ENCODE results near the gene TMEM145.

Gene TMEM145

GRCh38 chr19:42278452-42279154, 34.5 kb upstream of the TMEM145 start:
- H3K27ac ChIP-seq (ENCODE audit: low read depth, low read length) = no peak overlapping the region
- peaks cover 19% of the 10 kb centered on the region for H3K79me2 ChIP-seq (ENCODE audit: control insufficient read depth, insufficient read depth, low read length, unreplicated experiment)
- H3K4me3 ChIP-seq (ENCODE audit: low read depth, low read length) = no peak overlapping the region; the same call in 1 of the 2 replicates

GRCh38 chr19:42279155-42279901, 33.8 kb upstream of the TMEM145 start:
- Histone ChIP-seq H3K79me2 (ENCODE audit: control insufficient read depth, insufficient read depth, low read length, unreplicated experiment) (peaks cover 19% of the 10 kb centered on the region), H3K4me1 (ENCODE audit: control insufficient read depth, insufficient read depth, low read length, unreplicated experiment) (peaks cover 28% of the 10 kb centered on the region), H2AFZ (ENCODE audit: low read length, unreplicated experiment) (no peak overlapping the region), H3K27ac (ENCODE audit: low read depth, low read length) (peak overlapping the region; percentile 37; the same call in 1 of the 2 replicates), H3K36me3 (ENCODE audit: insufficient read depth, low read length) (no peaks in the 10 kb centered on the region), H3K4me3 (ENCODE audit: low read depth, low read length) (peak overlapping the region; percentile 93), H3K27me3 (ENCODE audit: insufficient read depth, low read length) (no peaks in the 10 kb centered on the region)

More at GRCh38 chr19:42278452-42279154, 34.5 kb upstream of the TMEM145 start:
- no peak overlapping the region for H2AFZ ChIP-seq (ENCODE audit: low read length, unreplicated experiment)
- H3K27me3 ChIP-seq (ENCODE audit: insufficient read depth, low read length) = no peaks in the 10 kb centered on the region
- H3K4me1 ChIP-seq (ENCODE audit: control insufficient read depth, insufficient read depth, low read length, unreplicated experiment) = peaks cover 28% of the 10 kb centered on the region
- H3K36me3 ChIP-seq (ENCODE audit: insufficient read depth, low read length) = no peaks in the 10 kb centered on the region

GRCh38 chr19:42279902-42280814, 33.0 kb upstream of the TMEM145 start:
- H3K4me3 ChIP-seq (ENCODE audit: low read depth, low read length) = peak overlapping the region; percentile 93
- H3K4me1 ChIP-seq (ENCODE audit: control insufficient read depth, insufficient read depth, low read length, unreplicated experiment) = peaks cover 32% of the 10 kb centered on the region
- peaks cover 20% of the 10 kb centered on the region for H3K79me2 ChIP-seq (ENCODE audit: control insufficient read depth, insufficient read depth, low read length, unreplicated experiment)
- no peaks in the 10 kb centered on the region for H3K36me3 ChIP-seq (ENCODE audit: insufficient read depth, low read length)
- peak overlapping the region; percentile 61 for H3K27ac ChIP-seq (ENCODE audit: low read depth, low read length)
- H3K27me3 ChIP-seq (ENCODE audit: insufficient read depth, low read length) = no peaks in the 10 kb centered on the region
- no peak overlapping the region for H2AFZ ChIP-seq (ENCODE audit: low read length, unreplicated experiment)

- Histone ChIP-seq H3K4me3 (ENCODE audit: low read depth, low read length) (peak overlapping the region; percentile 93), H2AFZ (ENCODE audit: low read length, unreplicated experiment) (no peak overlapping the region), H3K4me1 (ENCODE audit: control insufficient read depth, insufficient read depth, low read length, unreplicated experiment) (peaks cover 39% of the 10 kb centered on the region), H3K27ac (ENCODE audit: low read depth, low read length) (peak overlapping the region; percentile 61), H3K79me2 (ENCODE audit: control insufficient read depth, insufficient read depth, low read length, unreplicated experiment) (peaks cover 18% of the 10 kb centered on the region), H3K36me3 (ENCODE audit: insufficient read depth, low read length) (no peaks in the 10 kb centered on the region), H3K27me3 (ENCODE audit: insufficient read depth, low read length) (no peaks in the 10 kb centered on the region)
These were observed 32.3 kb upstream of the TMEM145 start for GRCh38 chr19:42280815-42281145.

- peaks cover 44% of the 10 kb centered on the region for H3K4me1 ChIP-seq (ENCODE audit: control insufficient read depth, insufficient read depth, low read length, unreplicated experiment)
- no peaks in the 10 kb centered on the region for H3K27me3 ChIP-seq (ENCODE audit: insufficient read depth, low read length)
- no peaks in the 10 kb centered on the region for H3K36me3 ChIP-seq (ENCODE audit: insufficient read depth, low read length)
- peak overlapping the region; percentile 74 for H3K27ac ChIP-seq (ENCODE audit: low read depth, low read length)
- peaks cover 16% of the 10 kb centered on the region for H3K79me2 ChIP-seq (ENCODE audit: control insufficient read depth, insufficient read depth, low read length, unreplicated experiment)
- peak overlapping the region; percentile 93 for H3K4me3 ChIP-seq (ENCODE audit: low read depth, low read length)
- H2AFZ ChIP-seq (ENCODE audit: low read length, unreplicated experiment) = no peak overlapping the region
These were observed 31.8 kb upstream of the TMEM145 start for GRCh38 chr19:42281146-42281826.

GRCh38 chr19:42281827-42282762, 31.0 kb upstream of the TMEM145 start:
- no peaks in the 10 kb centered on the region for H3K27me3 ChIP-seq (ENCODE audit: insufficient read depth, low read length)
- H2AFZ ChIP-seq (ENCODE audit: low read length, unreplicated experiment) = no peak overlapping the region
- H3K36me3 ChIP-seq (ENCODE audit: insufficient read depth, low read length) = 0 out of 2 replicates have a peak, but pooled peaks cover 2% of the 10 kb centered on the region
- peaks cover 17% of the 10 kb centered on the region for H3K79me2 ChIP-seq (ENCODE audit: control insufficient read depth, insufficient read depth, low read length, unreplicated experiment)
- H3K4me1 ChIP-seq (ENCODE audit: control insufficient read depth, insufficient read depth, low read length, unreplicated experiment) = peaks cover 45% of the 10 kb centered on the region
- H3K27ac ChIP-seq (ENCODE audit: low read depth, low read length) = peak overlapping the region; percentile 74
- H3K4me3 ChIP-seq (ENCODE audit: low read depth, low read length) = peak overlapping the region; percentile 93

GRCh38 chr19:42282819-42283187, 30.3 kb upstream of the TMEM145 start:
- Histone ChIP-seq H3K4me1 (ENCODE audit: control insufficient read depth, insufficient read depth, low read length, unreplicated experiment) (peaks cover 45% of the 10 kb centered on the region), H3K79me2 (ENCODE audit: control insufficient read depth, insufficient read depth, low read length, unreplicated experiment) (peaks cover 17% of the 10 kb centered on the region), H3K27ac (ENCODE audit: low read depth, low read length) (peak overlapping the region; percentile 74), H3K4me3 (ENCODE audit: low read depth, low read length) (peak overlapping the region; percentile 93; the same call in 1 of the 2 replicates), H3K27me3 (ENCODE audit: insufficient read depth, low read length) (no peaks in the 10 kb centered on the region), H3K36me3 (ENCODE audit: insufficient read depth, low read length) (0 out of 2 replicates have a peak, but pooled peaks cover 5% of the 10 kb centered on the region), H2AFZ (ENCODE audit: low read length, unreplicated experiment) (no peak overlapping the region)

GRCh38 chr19:42283188-42284065, 29.7 kb upstream of the TMEM145 start:
- Histone ChIP-seq H3K27ac (ENCODE audit: low read depth, low read length) (peak overlapping the region; percentile 74), H3K27me3 (ENCODE audit: insufficient read depth, low read length) (no peaks in the 10 kb centered on the region), H3K4me3 (ENCODE audit: low read depth, low read length) (peak overlapping the region; percentile 73), H3K36me3 (ENCODE audit: insufficient read depth, low read length) (0 out of 2 replicates have a peak, but pooled peaks cover 5% of the 10 kb centered on the region), H3K4me1 (ENCODE audit: control insufficient read depth, insufficient read depth, low read length, unreplicated experiment) (peaks cover 45% of the 10 kb centered on the region), H3K79me2 (ENCODE audit: control insufficient read depth, insufficient read depth, low read length, unreplicated experiment) (peaks cover 15% of the 10 kb centered on the region), H2AFZ (ENCODE audit: low read length, unreplicated experiment) (no peak overlapping the region)
